Fibroblast of lung (primary cell): ENCODE data around the gene RAB43. TPM values are rescaled to one million over a fixed set of nuclear protein-coding genes. Genes with fewer than 3 reads are reported as not detected.

Experiments used
- DNase-seq, 2 donors: peaks; one replicate each; pipeline versions ENCODE4 v3.0.0 to v3.0.0-alpha.2; 2010; ENCODE audit warnings: low read depth in 2 of 2
- H2AFZ ChIP-seq: 2 replicates; pipeline ENCODE4 v1.5.1; 2012; ENCODE audit warnings: low read length, control low read depth, inconsistent platforms
- H3K27ac ChIP-seq: 2 replicates; pipeline ENCODE4 v1.5.1; 2011; ENCODE audit warnings: low read length, control low read depth; ENCODE audit not compliant: insufficient read depth
- H3K27me3 ChIP-seq: 2 replicates; pipeline ENCODE4 v1.5.1; 2011; ENCODE audit warnings: mild to moderate bottlenecking, low read length; ENCODE audit not compliant: control insufficient read depth, insufficient read depth
- H3K36me3 ChIP-seq: 2 replicates; pipeline ENCODE4 v1.5.1; 2011; ENCODE audit warnings: low read length; ENCODE audit not compliant: control insufficient read depth, insufficient read depth
- H3K4me1 ChIP-seq: 2 replicates; pipeline ENCODE4 v1.5.1; 2011; ENCODE audit warnings: low read length; ENCODE audit not compliant: control insufficient read depth, insufficient read depth; ENCODE audit errors: extremely low read depth
- H3K4me2 ChIP-seq: 2 replicates; pipeline ENCODE4 v1.5.1; 2011; ENCODE audit warnings: low read length, control low read depth; ENCODE audit not compliant: insufficient read depth; ENCODE audit errors: extremely low read depth
- H3K4me3 ChIP-seq, 4 experiments: fragments of 200-600 bp in 1 of 4; sonication (generic) in 1 of 4; replicated peaks in 1 of 4; 2 replicates each; pipeline ENCODE4 v1.5.1; 2011 to 2016; ENCODE audit warnings: low read length in 4 of 4, low read depth in 3 of 4, mild to moderate bottlenecking in 3 of 4, control low read depth in 2 of 4, inconsistent platforms in 1 of 4, mixed read lengths in 1 of 4; ENCODE audit not compliant: insufficient read depth in 1 of 4; ENCODE audit errors: control extremely low read depth in 1 of 4
- H3K79me2 ChIP-seq: 2 replicates; pipeline ENCODE4 v1.5.1; 2012; ENCODE audit warnings: mild to moderate bottlenecking, low read length, inconsistent platforms; ENCODE audit not compliant: control insufficient read depth, insufficient read depth
- H3K9ac ChIP-seq: 2 replicates; pipeline ENCODE4 v1.5.1; 2011; ENCODE audit warnings: mild to moderate bottlenecking, low read length, control low read depth; ENCODE audit not compliant: insufficient read depth
- H3K9me3 ChIP-seq: 2 replicates; pipeline ENCODE4 v1.5.1; 2012; ENCODE audit warnings: low read depth, low read length; ENCODE audit not compliant: control insufficient read depth, insufficient read depth
- H4K20me1 ChIP-seq: 2 replicates; pipeline ENCODE4 v1.5.1; 2011; ENCODE audit warnings: low read length; ENCODE audit not compliant: control insufficient read depth, insufficient read depth; ENCODE audit errors: extremely low read depth
- CTCF ChIP-seq, 2 donors: IDR thresholded peaks in 1 of 2; conservative IDR thresholded peaks in 1 of 2; 1 replicate in 1 of 2; 2 replicates in 1 of 2; pipeline ENCODE4 v1.5.1; 2011 to 2012; ENCODE audit warnings: low read length in 2 of 2, control low read depth in 1 of 2, inconsistent platforms in 1 of 2, low read depth in 1 of 2, mild to moderate bottlenecking in 1 of 2
- EZH2 ChIP-seq: IDR thresholded peaks from 2 replicates; pipeline ENCODE4 v1.5.1; 2012; ENCODE audit warnings: low read length, control low read depth, mild to moderate bottlenecking; ENCODE audit errors: missing control alignments
- polyA plus RNA-seq, 2 donors: library from polyadenylated mRNA; depleted of rRNA in 1 of 2; stranded (reverse) in 1 of 2; unstranded in 1 of 2; fragments of >200 nt; gene quantifications; 2 replicates each; pipeline ENCODE4 v1.2.1, GENCODE V29; 2011 to 2012; ENCODE audit warnings: missing spikeins in 1 of 2
- total RNA-seq: library from RNA; depleted of rRNA; stranded (reverse); fragments of >200 nt; gene quantifications from 2 replicates; pipeline ENCODE4 v1.2.1, GENCODE V29; 2014

Gene RAB43
- total and polyA plus RNA-seq, 2 donors (not counting 1 experiment from before 2014, with no cell fraction given) = 5.7 to 21.5 TPM

DNA sequence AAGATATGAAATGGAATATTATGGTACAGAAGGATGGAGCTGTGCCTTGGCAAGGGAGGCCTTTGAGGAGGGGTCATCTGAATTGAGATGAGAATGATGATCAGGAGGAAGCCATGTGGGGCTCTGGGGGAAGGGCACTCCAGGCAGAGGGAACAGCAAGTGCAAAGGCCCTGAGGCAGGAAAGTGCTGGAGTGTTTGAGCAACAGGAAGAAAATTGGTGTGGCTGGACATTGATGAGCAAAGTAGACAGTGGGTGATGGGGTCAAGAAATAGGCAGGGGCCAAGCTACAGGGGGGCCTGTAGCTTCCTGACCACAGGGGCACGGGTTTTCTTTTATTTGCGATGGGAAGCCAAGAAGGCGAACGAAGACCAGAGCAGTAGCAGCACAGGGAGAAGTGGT lies 64.4 kb downstream of the RAB43 start:
- Histone ChIP-seq H2AFZ (no peak overlapping the region), H3K9ac (no peak overlapping the region), H4K20me1 (no peaks in the 10 kb centered on the region), H3K27me3 (no peaks in the 10 kb centered on the region), H3K4me1 (no peaks in the 10 kb centered on the region), H3K79me2 (no peaks in the 10 kb centered on the region), H3K36me3 (no peaks in the 10 kb centered on the region), H3K4me3 (no peak overlapping the region), H3K27ac (no peak overlapping the region), H3K4me2 (no peak overlapping the region), H3K9me3 (no peaks in the 10 kb centered on the region)
- DNase-seq = no peak
- TF ChIP-seq EZH2 (no peak), CTCF (conservative IDR thresholded peaks at IDR 0.05 in 1 of 2, IDR thresholded peaks at IDR 0.05 in 1 of 2; ENCODE audit: low read depth in 1 of 2, low read length in 2 of 2) (no peak)

GRCh38 chr3:129056451-129057173 lies 65.0 kb downstream of the RAB43 start:
- TF ChIP-seq EZH2 (no peak), CTCF (conservative IDR thresholded peaks at IDR 0.05 in 1 of 2, IDR thresholded peaks at IDR 0.05 in 1 of 2; ENCODE audit: low read depth in 1 of 2, low read length in 2 of 2) (no peak)
- H3K36me3 ChIP-seq = no peaks in the 10 kb centered on the region
- no peaks in the 10 kb centered on the region for H3K4me1 ChIP-seq
- no peak overlapping the region for H3K4me2 ChIP-seq
- no peaks in the 10 kb centered on the region for H3K9me3 ChIP-seq
- H3K27me3 ChIP-seq = no peaks in the 10 kb centered on the region
- no peak overlapping the region for H3K27ac ChIP-seq
- no peak overlapping the region for H3K4me3 ChIP-seq
- H3K9ac ChIP-seq = no peak overlapping the region
- H3K79me2 ChIP-seq = no peaks in the 10 kb centered on the region
- no peak for DNase-seq
- no peak overlapping the region for H2AFZ ChIP-seq
- no peaks in the 10 kb centered on the region for H4K20me1 ChIP-seq

GRCh38 chr3:129054605-129055104 lies 66.9 kb downstream of the RAB43 start:
- Histone ChIP-seq H3K79me2 (no peaks in the 10 kb centered on the region), H3K4me3 (no peak overlapping the region), H3K36me3 (no peaks in the 10 kb centered on the region), H3K9ac (no peak overlapping the region), H3K27me3 (no peaks in the 10 kb centered on the region), H3K4me2 (no peak overlapping the region), H3K27ac (no peak overlapping the region), H3K9me3 (no peaks in the 10 kb centered on the region), H4K20me1 (no peaks in the 10 kb centered on the region), H2AFZ (no peak overlapping the region), H3K4me1 (no peaks in the 10 kb centered on the region)
- TF ChIP-seq CTCF (conservative IDR thresholded peaks at IDR 0.05 in 1 of 2, IDR thresholded peaks at IDR 0.05 in 1 of 2; ENCODE audit: low read depth in 1 of 2, low read length in 2 of 2) (no peak), EZH2 (no peak)
- no peak for DNase-seq
